Renal pelvis (tissue), 4 donors: Measurements from ENCODE around the gene SEPTIN2. TPM values are rescaled to one million over a fixed set of nuclear protein-coding genes. Genes with fewer than 3 reads are reported as not detected.
"Not testable (repeated sequence)": the region's sequence is repeated elsewhere in the genome, so short reads cannot be mapped to it uniquely, and the experiment has no call there.

ENCODE experiments used
- DNase-seq: peaks from one replicate; pipeline ENCODE4 v3.0.0-alpha.2; 2013
- polyA plus RNA-seq, 3 donors: library from polyadenylated mRNA; unstranded; fragments of 120-200 nt; gene quantifications; one replicate each; pipeline ENCODE4 v1.2.1, GENCODE V29; 2013; ENCODE audit not compliant: insufficient read length in 3 of 3

The SEPTIN2 gene
- polyA plus RNA-seq, 3 donors = 579 to 600 (median 596) TPM

DNA sequence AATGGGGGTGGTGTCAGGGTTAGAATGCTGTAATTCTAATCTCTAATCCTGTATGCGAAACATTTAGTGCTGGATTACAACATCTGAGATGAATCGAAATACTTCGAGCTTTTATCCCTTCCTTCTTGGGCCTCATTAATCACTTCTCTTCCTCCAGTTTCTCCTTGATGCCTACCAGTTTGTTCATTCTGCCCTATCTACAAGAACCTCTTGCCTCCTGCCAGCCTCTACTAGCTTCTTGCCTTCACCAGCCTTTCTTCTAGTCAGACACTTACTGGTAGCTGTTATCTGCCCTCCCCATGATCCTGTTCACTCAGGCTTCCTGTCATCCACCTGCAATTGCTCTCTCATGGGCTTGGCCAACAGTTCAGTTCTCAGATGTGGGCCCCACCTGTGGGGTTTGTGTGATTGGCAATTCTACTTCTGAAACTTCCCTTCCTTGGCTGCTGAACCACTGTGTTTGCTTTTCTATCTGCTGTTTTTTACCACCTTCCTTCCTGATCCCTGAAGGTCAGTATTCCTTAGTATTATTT is 25.0 kb downstream of the SEPTIN2 start:
- no peak for DNase-seq

DNA sequence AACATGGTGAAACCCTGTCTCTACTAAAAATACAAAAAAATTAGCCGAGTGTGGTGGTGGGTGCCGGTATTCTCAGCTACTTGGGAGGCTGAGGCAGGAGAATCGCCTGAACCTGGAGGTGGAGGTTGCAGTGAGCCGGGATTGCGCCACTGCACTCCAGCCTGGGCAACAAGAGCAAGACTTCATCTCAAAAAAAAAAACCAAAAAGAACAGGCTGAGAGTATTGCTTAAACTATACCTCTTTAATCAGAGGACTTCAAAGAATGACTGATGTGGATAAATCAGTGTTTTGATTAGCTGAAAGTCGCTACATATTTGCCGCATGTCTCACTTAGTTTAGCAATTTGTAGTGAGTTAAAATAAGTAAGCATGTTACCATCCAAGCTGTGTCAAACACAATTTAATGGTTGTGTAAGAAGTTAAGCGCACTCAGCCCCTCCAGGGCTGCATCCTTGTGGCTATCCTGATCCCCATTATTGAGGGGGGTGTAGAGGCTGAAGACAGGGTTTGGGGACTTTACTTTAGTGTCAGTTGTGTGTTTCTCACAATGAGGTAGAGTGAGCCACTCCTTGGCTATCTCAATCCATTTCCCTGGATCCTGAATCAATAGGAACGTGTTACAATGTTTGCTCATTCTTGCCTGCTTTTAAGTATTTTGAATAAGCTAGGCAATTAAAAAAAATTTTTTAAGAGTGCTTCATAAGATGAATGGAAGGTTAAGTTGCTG is 29.4 kb downstream of the SEPTIN2 start:
- DNase-seq = no peak

DNA sequence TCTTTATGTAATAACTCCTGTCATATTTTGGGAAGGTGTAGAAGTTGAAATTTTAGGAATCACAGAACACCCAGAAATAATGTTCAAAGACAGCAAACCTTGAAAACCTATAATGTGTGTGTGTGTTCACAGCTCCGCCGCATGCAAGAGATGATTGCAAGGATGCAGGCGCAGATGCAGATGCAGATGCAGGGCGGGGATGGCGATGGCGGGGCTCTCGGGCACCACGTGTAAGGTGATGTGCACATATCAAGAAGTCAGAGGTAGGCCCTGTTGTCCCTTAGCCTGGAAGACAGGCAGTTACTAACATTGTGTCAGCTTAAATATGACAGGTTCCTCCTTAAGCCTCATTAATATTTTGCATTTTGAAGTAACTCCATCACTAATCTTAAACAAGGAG is 34.2 kb downstream of the SEPTIN2 start:
- DNase-seq = no peak

DNA sequence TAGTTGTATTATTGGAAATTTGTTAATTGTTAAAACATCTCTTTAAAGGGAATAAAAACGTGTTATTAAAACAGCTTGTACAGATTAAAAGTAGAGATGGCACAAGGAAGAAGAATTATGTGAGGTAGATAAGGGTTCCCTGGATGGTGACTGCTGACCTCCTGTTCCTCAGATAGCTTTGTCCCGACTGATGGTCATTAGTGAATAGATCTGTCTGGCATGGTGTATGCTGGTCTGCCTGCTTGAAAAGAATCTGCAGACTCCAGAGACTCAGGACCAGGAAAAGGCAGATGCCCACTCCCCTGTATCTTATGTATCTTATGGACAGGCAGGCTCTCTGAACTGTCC is 34.8 kb downstream of the SEPTIN2 start:
- no peak for DNase-seq

DNA sequence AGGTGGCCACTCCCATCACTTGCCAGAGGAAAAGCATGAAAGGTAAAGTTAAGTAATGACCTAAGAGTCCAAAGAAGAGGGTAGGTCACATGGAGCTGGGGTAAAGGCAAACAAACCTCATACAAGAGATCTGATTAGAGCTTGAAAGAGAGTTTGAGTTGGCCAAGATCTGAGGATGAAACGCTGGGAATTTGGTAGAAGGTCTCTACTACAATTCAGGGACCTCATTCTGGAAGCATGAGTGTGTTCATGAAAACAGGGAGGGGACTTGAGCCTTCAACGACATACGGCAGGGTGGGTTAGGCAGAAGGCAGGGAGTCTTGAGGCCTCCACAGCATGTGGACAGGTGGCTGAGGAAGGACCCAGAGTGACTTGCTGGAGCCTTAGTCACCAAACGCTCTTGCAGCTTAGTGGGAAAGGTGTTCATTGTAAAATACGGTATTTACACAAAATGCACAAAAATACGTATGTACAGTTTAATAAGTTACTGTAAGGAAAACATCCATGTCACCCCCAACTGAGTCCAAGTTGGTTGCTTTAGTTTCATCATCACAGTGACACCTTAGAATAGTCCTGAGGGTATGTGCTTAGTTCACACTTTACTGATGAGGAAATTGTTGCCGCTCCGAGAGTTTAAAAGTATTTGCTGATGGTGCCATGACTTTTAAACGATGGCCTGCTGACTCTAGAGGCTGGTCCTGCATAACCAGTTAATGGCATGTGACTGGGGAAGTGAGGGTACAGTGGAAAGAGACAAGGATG is 35.3 kb downstream of the SEPTIN2 start:
- DNase-seq = no peak

DNA sequence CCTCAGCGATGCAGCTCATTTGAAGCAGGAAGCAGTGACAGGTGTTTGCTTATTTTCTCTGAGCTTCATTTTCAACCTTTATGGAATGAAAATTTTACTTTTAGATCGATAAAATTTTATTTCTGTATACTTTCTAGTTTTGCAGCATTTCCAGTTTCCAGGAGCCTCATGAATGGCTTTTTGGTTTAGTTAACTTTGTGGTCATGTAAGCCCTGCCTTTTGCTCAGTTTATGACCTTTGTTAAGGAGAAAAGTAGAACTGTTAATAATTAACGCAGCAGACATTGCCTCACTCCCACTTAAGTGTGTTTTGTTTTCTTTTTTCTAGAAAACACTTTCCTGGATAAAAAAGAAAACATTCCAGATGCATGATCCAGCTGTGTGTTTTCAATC is 35.9 kb downstream of the SEPTIN2 start:
- no peak for DNase-seq

DNA sequence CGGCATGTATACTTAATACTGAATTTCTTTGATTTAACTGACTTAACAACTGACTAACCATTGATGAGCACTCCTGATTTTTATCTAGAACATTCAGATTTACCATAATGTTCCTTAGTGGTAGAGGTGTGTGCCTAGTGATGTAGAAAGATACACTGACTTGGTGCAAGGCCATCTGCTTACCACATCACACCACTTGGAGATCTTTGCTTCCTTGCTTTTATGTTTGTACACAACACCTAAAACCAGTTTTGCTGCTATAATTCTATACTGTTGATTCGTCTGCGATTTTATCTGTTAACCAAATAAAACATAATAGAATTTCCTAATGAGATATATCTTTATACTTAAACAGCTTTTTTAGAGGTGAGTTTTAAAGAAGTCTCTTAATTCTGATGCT is 36.5 kb downstream of the SEPTIN2 start:
- DNase-seq = no peak

DNA sequence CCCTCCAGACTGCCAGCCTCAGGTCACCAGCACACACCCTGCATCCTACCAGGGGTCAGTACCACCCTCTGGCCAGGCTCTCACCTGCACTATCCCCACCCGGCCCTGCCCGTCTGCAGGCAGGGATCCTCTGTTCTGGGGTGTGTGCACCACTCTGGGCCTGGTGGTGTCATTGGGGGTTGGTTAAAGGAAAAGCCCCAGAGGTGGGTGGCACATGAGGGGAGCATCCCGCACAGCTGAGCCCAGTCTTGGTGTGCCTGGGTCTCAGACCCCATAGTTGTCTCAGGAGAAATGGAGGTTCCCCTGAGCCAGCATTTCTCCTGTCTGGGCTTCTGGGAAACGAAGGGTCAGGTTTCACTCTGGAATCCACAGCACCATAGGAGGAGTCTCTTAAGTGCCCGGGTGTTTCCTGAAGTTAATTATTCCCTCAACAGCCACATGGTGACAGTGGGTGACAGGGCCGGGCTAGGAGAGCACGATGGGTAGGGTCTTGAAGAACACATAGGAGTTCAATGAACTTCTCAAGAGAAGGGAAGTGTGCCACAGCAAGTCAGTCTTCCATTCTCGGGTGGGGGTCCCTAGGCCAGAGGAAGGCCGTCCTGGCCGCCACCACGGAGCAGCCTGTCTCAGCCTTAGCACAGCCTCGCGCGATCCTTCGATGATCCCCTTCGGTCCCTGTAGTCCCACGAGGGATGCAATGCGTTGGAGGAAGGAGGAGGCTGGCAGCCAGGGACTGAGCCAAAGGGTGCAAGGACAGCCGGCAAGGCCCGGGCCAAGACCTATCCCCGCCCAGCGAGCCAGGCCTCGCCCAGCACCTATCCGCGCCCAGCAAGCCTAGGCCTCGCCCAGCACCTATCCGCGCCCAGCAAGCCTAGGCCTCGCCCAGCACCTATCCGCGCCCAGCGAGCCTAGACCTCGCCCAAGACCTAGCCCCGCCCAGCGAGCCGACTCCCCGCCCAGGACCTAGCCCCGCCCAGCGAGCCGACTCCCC is 39.2 kb downstream of the SEPTIN2 start:
- DNase-seq = no peak

DNA sequence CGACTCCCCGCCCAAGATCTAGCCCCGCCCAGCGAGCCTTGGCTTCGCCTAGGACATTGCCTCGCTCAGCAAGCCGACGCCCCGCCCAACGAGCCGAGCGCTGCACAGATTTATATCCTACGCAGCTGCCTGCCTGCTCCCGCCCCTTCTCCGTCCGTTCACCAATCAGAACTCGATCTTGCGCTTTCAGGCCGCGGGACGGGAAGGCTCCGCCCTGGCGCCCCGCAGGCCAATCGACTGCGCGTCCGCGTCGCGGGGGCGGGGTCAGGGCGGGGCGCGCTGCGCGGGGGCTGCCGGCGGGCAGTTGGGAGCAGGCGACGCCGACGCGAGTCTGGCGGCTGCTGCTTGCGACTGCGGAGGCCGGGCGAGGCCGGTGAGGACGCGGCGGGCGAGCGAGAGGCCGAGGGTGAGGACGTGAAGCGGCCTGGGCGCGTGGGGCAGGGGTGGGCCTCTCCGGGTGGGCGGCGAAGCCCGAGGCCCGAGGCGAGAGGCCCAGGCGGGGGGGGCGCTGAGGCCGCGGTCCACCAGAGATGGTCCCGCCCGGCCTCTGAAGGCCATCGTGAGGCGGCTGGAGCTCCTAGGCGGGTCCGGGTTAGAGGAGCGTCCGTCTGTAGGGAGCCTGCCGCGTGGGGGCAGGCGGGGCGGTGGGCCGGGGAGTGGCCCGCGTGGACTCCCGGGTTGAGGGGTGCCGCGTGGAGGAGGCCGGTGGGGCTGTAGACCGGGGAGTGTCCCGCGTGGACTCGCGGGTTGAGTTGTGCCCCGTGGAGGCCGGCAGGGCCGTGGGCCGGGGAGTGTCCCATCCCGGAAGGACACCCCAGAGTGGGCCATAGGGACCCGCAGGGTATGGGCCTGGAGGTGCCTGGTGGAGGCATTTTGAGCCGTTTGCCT is 40.5 kb downstream of the SEPTIN2 start, which contains the start of gene FARP2:
Gene FARP2, plus strand, starts transcription at position 303 of the 888 bp plus-strand sequence. CDS start 16,823 bp downstream, outside the sequence.
- DNase-seq = peak; percentile 98

DNA sequence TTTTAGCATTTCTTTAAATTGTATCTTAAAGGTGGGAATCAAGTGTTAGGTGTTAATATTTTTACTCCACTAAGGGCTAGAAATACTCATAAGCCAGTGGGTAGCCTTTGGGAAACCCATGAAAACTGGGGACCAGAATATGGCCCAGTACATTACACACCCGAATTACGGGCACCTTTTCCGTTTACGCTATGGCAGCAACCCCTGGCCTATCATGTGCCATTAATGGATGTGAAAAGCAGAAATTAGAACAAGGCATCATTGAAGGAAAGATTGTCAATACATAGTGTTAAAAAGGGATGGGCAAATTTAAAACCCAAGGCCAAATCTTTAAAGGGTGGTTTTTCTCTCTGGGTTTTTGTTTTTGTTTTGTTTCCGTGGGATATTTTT is 41.1 kb downstream of the SEPTIN2 start:
- DNase-seq = no peak

DNA sequence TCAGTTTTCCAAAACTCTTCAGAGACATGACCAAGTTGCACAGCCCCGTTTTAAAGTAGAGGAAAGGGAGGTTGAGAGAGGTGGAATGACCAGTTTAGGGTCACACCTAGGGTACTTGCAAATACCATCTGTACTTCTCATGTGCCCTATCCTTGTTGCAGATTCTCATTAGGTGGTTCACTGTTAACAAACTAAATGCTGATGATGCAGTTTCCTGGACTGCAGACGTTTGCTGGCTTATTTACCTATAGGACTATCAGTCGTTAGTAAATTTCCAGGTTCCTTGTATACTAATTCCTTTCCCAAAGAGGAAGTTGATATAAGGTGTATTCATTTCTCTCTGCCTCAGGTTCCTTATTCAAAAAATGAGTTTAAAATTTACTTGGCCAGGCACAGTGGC is 41.8 kb downstream of the SEPTIN2 start:
- no peak for DNase-seq

DNA sequence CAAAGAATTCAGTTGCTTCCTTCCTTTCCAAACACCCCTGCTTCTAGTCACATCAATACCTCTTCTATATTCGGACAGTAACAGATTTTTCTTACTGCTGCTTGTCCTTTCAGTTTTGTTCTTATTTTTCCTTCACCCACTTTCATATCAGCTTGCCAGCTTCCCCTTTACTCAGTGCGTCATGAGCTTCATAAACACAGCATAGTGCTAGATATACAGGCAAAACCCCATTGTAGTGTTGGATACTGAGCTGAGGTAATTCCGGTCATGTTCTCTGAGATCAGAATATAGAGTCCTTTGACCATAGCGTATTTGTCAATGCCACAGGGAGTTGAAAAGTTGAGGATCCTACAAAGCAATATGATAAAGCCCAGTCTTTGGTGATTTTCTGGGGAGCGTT is 42.7 kb downstream of the SEPTIN2 start:
- DNase-seq = no peak

DNA sequence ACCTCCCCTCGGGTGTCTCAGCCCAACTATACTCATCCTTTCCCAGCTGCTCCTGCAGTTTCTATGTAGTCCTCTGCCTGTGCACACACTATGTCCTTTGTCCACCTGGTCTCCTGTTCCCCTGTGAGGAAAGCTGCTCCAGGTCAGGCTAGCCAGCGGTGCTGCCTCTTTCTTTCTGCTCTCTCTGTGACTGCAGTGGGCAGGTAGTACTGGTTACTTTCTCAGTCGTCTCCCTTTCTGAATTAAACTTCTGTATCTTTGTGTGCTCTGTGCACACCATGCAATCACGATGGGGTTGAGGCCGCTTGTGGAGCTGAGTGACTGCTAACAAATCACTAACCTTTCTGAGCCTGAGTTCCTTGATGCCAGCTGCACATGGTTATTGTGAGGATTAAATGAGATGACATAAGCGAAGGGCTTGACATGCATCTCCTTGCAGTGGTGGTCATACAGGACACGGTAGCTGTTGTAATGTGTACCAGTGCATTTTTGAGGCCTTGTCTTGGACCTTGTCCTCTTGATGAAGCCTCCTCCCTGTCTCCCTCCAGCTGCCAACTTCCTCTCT is 43.8 kb downstream of the SEPTIN2 start:
- DNase-seq = no peak

DNA sequence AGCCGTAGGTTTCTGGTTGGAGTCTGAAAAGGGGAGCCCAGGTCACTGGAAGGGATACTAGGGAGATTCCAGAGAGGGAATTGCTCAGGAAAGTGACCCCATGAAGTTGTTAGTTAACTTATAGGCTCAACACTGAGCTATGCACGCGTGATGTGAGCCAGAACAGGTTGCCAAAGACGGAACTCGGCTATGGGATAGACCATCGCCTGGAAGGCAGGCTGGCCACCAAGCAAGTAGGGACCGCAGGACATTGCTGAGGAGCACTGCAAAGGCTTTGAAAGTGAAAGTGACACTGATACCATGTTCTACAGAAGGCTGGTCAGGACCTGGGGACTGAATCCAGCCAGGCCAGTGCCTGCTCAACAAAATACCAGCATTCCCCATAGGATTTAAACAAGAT is 47.7 kb downstream of the SEPTIN2 start:
- DNase-seq = no peak

DNA sequence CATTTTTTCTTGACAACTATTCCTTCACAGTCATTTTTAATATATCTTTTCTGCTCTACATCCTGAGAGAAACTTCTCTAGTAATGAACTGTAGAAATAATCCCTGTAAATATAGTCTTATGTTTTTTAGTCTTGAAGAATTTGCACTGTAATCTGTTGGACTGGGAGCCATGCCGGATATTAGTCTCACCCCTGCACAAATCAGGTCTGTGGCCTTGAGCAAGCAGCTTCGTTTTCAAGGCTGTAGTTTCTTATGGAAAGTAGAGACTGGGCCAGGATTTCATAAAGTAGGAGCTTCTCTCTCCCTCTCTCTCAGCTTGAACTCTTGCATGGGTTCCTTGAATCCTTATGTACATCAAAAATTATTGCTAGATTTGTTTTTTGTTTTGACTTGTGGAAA is 49.1 kb downstream of the SEPTIN2 start:
- DNase-seq = no peak

DNA sequence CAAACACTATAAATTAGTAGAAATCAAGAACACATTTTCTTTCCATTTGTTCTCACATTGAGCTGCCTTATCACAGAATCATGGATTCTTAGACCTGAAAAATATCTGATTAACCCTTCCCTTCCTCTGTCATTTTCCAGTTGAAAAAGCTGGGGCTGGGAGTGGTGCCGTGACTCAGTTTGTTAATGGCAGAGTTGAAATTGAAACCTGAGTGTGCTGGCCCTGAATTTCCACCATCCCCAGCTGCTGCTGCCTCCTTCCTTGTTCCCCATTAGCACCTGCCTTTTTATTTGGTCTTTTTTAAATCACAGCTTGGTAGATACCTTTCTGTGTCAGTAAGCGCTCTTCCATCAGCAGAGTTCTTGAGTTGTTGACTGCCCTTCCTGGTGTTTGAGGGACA is 51.0 kb downstream of the SEPTIN2 start:
- no peak for DNase-seq

DNA sequence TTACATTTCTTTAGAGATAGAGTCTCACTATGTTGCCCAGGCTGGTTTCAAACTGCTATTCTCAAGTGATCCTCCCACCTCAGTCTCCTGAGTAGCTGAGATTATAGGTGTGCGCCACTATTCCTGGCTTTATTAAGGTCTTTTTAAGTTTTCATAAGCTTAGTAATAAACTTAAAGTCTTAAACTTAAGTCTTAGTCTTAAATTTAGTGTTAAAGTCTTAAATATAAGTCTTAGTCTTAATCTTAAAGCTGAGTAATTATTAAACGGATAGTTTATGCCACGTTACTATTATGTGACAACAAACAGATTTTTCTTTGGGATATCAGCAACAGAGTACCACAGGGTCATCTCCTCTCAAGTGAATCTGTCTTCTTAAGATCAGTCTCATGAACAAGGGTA is 52.9 kb downstream of the SEPTIN2 start:
- DNase-seq = no peak

DNA sequence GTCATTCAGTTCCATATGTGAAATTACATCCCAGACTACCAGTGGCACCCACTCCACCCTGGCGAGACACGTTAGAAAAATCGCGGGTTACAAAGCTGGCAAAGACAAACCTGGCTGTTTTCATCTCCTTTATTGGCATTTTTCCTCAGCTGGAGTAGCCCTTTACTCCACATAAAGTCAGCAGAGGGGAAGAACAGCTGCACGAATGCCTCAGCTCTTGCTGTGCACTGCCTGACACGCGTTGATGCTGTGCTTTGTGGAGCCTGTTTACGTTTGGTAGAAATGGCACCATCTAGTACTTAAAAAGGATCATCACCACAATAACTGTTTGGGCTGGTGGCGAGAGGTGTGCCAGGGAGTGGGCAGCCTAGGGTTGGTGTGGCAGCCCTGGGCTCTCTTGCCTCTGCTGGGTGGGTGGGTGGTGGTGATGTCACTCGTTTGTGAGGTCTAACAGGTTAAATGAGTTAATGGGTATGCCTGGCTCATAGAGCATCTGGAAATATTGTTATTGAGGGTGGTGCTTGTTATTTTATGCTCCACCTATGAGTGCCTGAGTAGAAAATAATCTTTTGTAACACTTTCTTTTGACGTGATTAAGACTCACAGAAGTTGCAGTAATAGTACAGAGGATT is 56.8 kb downstream of the SEPTIN2 start:
- no peak for DNase-seq

DNA sequence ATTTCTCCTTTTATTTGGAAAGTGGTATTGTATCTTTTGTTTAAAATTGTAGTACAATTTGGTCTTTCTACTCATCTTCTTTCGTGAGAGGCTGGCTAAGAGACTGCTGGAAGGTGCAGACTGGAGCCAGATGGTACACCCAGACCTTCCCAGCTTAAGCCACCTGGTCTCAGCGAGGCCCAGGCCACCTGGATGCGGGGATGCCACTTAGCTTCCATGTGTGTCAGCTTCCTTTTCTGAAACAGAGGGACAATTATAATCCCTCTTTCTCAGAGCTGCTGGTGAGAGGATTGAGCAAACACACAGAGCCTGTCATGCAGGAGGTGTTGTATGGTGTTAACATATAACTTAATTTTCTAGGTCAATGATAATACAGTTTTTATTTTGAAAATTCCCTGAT is 57.7 kb downstream of the SEPTIN2 start:
- no peak for DNase-seq

DNA sequence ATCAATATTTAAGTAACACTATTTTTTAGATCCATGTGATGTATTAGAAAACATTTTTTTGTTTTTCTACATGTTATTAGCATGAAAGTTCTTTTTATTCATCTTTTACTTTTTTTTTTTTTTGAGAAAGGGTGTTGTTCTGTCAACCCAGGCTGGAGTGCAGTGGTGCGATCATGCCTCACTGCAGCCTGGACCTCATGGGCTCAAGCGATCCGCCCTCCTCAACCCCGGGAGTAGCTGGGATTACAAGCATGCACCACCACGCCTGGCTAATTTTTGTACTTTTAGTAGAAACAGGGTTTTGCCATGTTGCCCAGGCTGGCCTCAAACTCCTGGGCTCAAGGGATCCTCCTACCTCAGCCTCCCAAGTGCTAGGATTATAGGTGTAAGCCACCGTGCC is 58.2 kb downstream of the SEPTIN2 start:
- not testable (repeated sequence) for DNase-seq
